Measurements from ENCODE around the gene PHIP. TPM values are rescaled to one million over a fixed set of nuclear protein-coding genes. Genes with fewer than 3 reads are reported as not detected.
"Not testable (repeated sequence)": the region's sequence is repeated elsewhere in the genome, so short reads cannot be mapped to it uniquely, and the experiment has no call there.

Gene PHIP
- total RNA-seq, 6 experiments from 2014 or later: 15.7 to 18.7 (median 17.6) TPM

DNA sequence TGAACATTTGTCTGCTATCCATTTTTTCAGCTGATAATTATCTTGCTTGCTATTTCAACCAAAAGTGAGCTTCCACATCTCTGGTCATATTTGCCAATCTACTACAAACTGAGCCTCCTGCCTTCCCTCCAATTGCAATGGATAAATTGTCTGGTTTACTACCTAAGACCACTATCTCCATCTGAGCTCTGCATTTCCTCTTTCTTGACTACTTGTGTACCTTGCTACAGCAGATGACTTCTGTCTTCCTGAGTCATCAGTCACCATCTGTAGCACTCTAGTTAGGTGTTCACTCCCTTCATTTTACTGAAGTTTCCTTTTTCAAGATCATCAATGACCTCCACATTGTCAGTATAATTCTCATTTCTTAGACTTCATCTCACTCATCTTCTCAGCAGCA, 33.5 kb upstream of the PHIP start:
- no peak for DNase-seq
- Mint-ChIP-seq H3K36me3 (ENCODE audit: low read depth) (no peaks in the 10 kb centered on the region), H3K27ac (no peak overlapping the region), H3K4me1 (ENCODE audit: low read depth) (no peaks in the 10 kb centered on the region), H3K4me3 (no peak overlapping the region), H3K9me3 (no peaks in the 10 kb centered on the region), H3K27me3 (ENCODE audit: insufficient read depth) (no peaks in the 10 kb centered on the region)
- TF ChIP-seq, protein P1, sequence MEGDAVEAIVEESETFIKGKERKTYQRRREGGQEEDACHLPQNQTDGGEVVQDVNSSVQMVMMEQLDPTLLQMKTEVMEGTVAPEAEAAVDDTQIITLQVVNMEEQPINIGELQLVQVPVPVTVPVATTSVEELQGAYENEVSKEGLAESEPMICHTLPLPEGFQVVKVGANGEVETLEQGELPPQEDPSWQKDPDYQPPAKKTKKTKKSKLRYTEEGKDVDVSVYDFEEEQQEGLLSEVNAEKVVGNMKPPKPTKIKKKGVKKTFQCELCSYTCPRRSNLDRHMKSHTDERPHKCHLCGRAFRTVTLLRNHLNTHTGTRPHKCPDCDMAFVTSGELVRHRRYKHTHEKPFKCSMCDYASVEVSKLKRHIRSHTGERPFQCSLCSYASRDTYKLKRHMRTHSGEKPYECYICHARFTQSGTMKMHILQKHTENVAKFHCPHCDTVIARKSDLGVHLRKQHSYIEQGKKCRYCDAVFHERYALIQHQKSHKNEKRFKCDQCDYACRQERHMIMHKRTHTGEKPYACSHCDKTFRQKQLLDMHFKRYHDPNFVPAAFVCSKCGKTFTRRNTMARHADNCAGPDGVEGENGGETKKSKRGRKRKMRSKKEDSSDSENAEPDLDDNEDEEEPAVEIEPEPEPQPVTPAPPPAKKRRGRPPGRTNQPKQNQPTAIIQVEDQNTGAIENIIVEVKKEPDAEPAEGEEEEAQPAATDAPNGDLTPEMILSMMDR (IDR thresholded peaks at IDR 0.05): no peak

DNA sequence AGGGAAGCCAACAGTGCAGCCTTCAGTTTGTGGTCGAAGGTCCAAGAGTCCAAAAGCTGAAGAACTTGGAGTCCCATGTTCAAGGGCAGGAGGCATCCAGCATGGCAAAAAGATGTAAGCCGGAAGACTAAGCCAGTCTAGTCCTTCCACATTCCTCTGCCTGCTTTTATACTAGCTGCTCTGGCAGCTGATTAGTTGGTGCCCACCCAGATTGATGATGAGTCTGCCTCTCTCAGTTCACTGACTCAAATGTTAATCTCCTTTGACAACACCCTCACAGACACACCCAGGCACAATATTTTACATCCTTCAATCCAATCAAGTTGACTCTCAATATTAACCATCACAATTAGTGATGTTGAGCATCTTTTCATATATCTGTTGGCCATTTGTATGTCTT, 23.1 kb upstream of the PHIP start:
- Mint-ChIP-seq H3K4me3 (no peak overlapping the region), H3K9me3 (no peaks in the 10 kb centered on the region), H3K36me3 (ENCODE audit: low read depth) (no peaks in the 10 kb centered on the region), H3K4me1 (ENCODE audit: low read depth) (no peaks in the 10 kb centered on the region), H3K27me3 (ENCODE audit: insufficient read depth) (no peaks in the 10 kb centered on the region), H3K27ac (no peak overlapping the region)
- no peak for DNase-seq
- TF ChIP-seq, protein P1 (IDR thresholded peaks at IDR 0.05): no peak

GRCh38 chr6:79100304-79100703, 22.2 kb upstream of the PHIP start:
- Mint-ChIP-seq H3K27me3 (ENCODE audit: insufficient read depth) (no peaks in the 10 kb centered on the region), H3K27ac (no peak overlapping the region), H3K9me3 (no peaks in the 10 kb centered on the region), H3K4me1 (ENCODE audit: low read depth) (no peaks in the 10 kb centered on the region), H3K4me3 (no peak overlapping the region), H3K36me3 (ENCODE audit: low read depth) (no peaks in the 10 kb centered on the region)
- DNase-seq: no peak
- TF ChIP-seq, protein P1 (IDR thresholded peaks at IDR 0.05): no peak

- TF ChIP-seq, protein P1 (IDR thresholded peaks at IDR 0.05): no peak
- Mint-ChIP-seq H3K27ac (no peak overlapping the region), H3K27me3 (ENCODE audit: insufficient read depth) (peaks cover 2% of the 10 kb centered on the region; the same call in 1 of the 2 replicates), H3K4me3 (no peak overlapping the region), H3K36me3 (ENCODE audit: low read depth) (no peaks in the 10 kb centered on the region), H3K9me3 (no peaks in the 10 kb centered on the region), H3K4me1 (ENCODE audit: low read depth) (no peaks in the 10 kb centered on the region)
- DNase-seq: no peak
Observed at GRCh38 chr6:79094938-79095337, 16.9 kb upstream of the PHIP start.

- not testable (repeated sequence) for H3K4me1 Mint-ChIP-seq (ENCODE audit: low read depth); H3K4me3 Mint-ChIP-seq; H3K27me3 Mint-ChIP-seq (ENCODE audit: insufficient read depth); H3K27ac Mint-ChIP-seq; DNase-seq; H3K36me3 Mint-ChIP-seq (ENCODE audit: low read depth); H3K9me3 Mint-ChIP-seq
Observed at GRCh38 chr6:79091801-79092200, 13.7 kb upstream of the PHIP start.

GRCh38 chr6:79089552-79090404, 11.7 kb upstream of the PHIP start:
- TF ChIP-seq, protein P1 (IDR thresholded peaks at IDR 0.05): no peak
- H3K27ac Mint-ChIP-seq: no peak overlapping the region
- H3K27me3 Mint-ChIP-seq (ENCODE audit: insufficient read depth): peaks cover 6% of the 10 kb centered on the region; the same call in 1 of the 2 replicates

More at GRCh38 chr6:79089552-79090404, 11.7 kb upstream of the PHIP start:
- no peaks in the 10 kb centered on the region for H3K9me3 Mint-ChIP-seq
- no peak for DNase-seq
- H3K4me3 Mint-ChIP-seq: no peak overlapping the region; the same call in 1 of the 2 replicates
- H3K36me3 Mint-ChIP-seq (ENCODE audit: low read depth): no peaks in the 10 kb centered on the region
- peaks cover under 1% of the 10 kb centered on the region; the same call in 1 of the 2 replicates for H3K4me1 Mint-ChIP-seq (ENCODE audit: low read depth)

Measured in HFFc6 (cell line).